Measurements from ENCODE around the gene GLOD4. TPM values are rescaled to one million over a fixed set of nuclear protein-coding genes. Genes with fewer than 3 reads are reported as not detected.
"Not testable (repeated sequence)": the region's sequence is repeated elsewhere in the genome, so short reads cannot be mapped to it uniquely, and the experiment has no call there.

GLOD4 gene
- total RNA-seq, 6 experiments from 2014 or later = 34.6 to 66.4 (median 39.9) TPM

DNA sequence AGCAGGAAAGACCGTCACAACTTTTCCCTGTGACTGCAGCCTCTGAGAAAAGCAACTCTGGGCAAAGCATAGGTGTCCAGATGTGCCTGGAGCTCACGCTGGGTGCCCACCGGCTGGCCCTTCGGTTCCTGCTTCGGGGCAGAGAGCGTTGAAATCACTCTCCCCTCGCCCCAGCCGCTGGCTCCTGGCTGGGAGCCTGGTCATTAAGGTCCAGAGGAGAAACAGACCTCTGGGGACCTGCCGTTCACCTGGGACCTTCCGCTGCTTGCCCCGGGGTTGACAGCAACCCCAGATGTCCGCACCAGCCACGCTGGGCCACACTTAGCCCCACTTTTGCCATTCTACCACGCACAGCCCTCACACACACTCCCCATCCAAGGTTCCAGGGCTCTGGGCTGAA, 13.2 kb upstream of the GLOD4 start:
- Histone ChIP-seq H3K4me3 (peak overlapping the region in 1 of 3 donors; percentile 18), H3K4me1 (peaks cover 0 to 4% (median 0%) of the 10 kb centered on the region in 4 donors), H3K27me3 (no peaks in the 10 kb centered on the region), H3K9me3 (no peaks in the 10 kb centered on the region), H3K27ac (peak overlapping the region in 1 of 3 donors; percentile 5), H3K36me3 (peaks cover 0 to 15% (median under 1%) of the 10 kb centered on the region in 4 donors)
- 77% methylated on average over 5 of the region's 14 CpGs for WGBS (ENCODE audit: insufficient coverage, low coverage, low lambda C conversion rate, missing lambda C conversion rate)
- ATAC-seq (no peak), DNase-seq (no peak)
- TF ChIP-seq POLR2A (IDR thresholded peaks at IDR 0.05) = no peak
- TF ChIP-seq, protein P1, sequence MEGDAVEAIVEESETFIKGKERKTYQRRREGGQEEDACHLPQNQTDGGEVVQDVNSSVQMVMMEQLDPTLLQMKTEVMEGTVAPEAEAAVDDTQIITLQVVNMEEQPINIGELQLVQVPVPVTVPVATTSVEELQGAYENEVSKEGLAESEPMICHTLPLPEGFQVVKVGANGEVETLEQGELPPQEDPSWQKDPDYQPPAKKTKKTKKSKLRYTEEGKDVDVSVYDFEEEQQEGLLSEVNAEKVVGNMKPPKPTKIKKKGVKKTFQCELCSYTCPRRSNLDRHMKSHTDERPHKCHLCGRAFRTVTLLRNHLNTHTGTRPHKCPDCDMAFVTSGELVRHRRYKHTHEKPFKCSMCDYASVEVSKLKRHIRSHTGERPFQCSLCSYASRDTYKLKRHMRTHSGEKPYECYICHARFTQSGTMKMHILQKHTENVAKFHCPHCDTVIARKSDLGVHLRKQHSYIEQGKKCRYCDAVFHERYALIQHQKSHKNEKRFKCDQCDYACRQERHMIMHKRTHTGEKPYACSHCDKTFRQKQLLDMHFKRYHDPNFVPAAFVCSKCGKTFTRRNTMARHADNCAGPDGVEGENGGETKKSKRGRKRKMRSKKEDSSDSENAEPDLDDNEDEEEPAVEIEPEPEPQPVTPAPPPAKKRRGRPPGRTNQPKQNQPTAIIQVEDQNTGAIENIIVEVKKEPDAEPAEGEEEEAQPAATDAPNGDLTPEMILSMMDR (IDR thresholded peaks at IDR 0.05) = no peak
- intact Hi-C loops (cut with DNase I) = loop anchor here (5.0 to 10.0 kb wide), 2 partner anchors 197 to 260 kb away; no protein-coding TSS in a partner anchor

DNA sequence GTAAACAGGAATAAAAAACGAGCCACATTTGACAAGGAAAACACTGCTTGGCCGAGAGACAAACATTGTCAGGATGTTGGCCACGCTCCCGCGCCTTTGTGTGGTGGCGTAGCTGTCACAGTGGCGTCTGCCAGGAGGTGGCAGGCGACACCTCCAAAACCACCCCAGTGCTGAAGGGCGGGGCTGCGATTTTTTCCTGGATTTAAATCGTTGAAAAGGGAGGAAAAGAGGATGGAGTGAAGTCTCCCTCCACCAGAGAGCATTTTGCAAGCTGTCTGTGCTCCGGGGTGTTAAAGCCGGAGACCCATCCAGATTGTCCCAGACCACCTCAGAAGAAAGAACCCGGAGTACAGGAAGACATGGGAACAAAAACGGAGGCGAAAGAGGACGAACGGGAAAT, 12.8 kb upstream of the GLOD4 start:
- TF ChIP-seq, protein P1 (IDR thresholded peaks at IDR 0.05) = peak; percentile 76 to 92 (median 88)
- TF ChIP-seq POLR2A (IDR thresholded peaks at IDR 0.05) = no peak
- ATAC-seq = peak; percentile 92 to 98 (median 94)
- Histone ChIP-seq H3K36me3 (peaks cover 0 to 15% (median 2%) of the 10 kb centered on the region in 4 donors), H3K27ac (peak overlapping the region in 1 of 3 donors; percentile 5), H3K4me3 (peak overlapping the region in 1 of 3 donors; percentile 18), H3K27me3 (no peaks in the 10 kb centered on the region), H3K9me3 (no peaks in the 10 kb centered on the region), H3K4me1 (peaks cover 0 to 4% (median 0%) of the 10 kb centered on the region in 4 donors)
- intact Hi-C loops (cut with DNase I) = loop anchor here (5.0 to 10.0 kb wide), 2 partner anchors 197 to 260 kb away; no protein-coding TSS in a partner anchor
- DNase-seq = peak; percentile 81 to 87 (median 83)
- 9% methylated on average over 13 of the region's 18 CpGs for WGBS (ENCODE audit: insufficient coverage, low coverage, low lambda C conversion rate, missing lambda C conversion rate)

DNA sequence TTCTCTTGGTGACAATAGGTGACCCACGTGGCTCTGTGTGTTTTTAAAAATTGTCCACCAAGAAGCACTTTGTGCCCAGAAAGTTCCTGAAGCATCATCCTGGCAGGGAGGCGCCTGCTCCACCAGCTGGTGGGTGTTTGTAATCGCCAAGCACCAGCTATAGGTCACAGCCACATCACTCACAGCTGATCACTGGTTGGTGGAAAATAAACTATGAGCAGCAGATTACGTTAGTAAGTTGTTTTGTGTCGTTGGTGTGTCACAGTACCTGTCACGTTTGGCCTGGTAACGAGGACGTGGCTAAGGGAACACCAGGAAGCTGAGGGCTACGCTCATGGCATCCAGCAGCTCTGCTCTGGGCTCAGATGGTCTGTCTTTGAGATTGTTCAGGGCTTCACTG, 10.2 kb upstream of the GLOD4 start:
- ATAC-seq = no peak
- peaks cover 7 to 37% (median 18%) of the 10 kb centered on the region in 4 donors for H3K36me3 ChIP-seq
- H3K9me3 ChIP-seq = no peaks in the 10 kb centered on the region
- intact Hi-C loops (cut with DNase I) = loop anchor here in 1 of 2 donors (5.0 to 10.0 kb wide), 2 partner anchors 200 to 263 kb away; no protein-coding TSS in a partner anchor
- no peak overlapping the region for H3K27ac ChIP-seq
- 80% methylated on average over 9 of the region's 9 CpGs for WGBS (ENCODE audit: insufficient coverage, low coverage, low lambda C conversion rate, missing lambda C conversion rate)
- TF ChIP-seq POLR2A (IDR thresholded peaks at IDR 0.05) = no peak
- TF ChIP-seq, protein P1 (IDR thresholded peaks at IDR 0.05) = no peak
- H3K4me1 ChIP-seq = peaks cover 0 to 4% (median 0%) of the 10 kb centered on the region in 4 donors
- DNase-seq = no peak
- no peaks in the 10 kb centered on the region for H3K27me3 ChIP-seq
- H3K4me3 ChIP-seq = no peak overlapping the region

DNA sequence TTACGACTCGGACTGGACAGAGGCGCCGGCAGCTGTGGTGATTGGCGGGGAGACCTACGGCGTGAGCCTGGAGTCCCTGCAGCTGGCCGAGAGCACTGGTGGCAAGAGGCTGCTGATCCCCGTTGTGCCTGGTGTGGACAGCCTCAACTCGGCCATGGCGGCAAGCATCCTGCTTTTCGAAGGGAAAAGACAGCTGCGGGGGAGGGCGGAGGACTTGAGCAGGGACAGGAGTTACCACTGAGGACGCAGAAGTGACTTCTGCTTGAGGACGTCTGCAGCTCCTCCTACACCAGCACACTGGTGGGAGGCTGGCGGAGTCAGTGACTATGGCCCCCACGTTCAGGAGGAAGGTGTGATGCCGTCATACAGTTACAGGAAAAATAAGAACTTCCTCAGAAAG, 9.7 kb upstream of the GLOD4 start:
- ATAC-seq (no peak), DNase-seq (no peak)
- WGBS (ENCODE audit: insufficient coverage, low coverage, low lambda C conversion rate, missing lambda C conversion rate) = 93% methylated on average over 3 of the region's 19 CpGs
- Histone ChIP-seq H3K27me3 (no peaks in the 10 kb centered on the region), H3K27ac (no peak overlapping the region), H3K9me3 (no peaks in the 10 kb centered on the region), H3K36me3 (peaks cover 7 to 37% (median 18%) of the 10 kb centered on the region in 4 donors), H3K4me3 (no peak overlapping the region), H3K4me1 (peaks cover 0 to 4% (median 0%) of the 10 kb centered on the region in 4 donors)
- no peak for TF ChIP-seq POLR2A (IDR thresholded peaks at IDR 0.05)
- intact Hi-C loops (cut with DNase I) = loop anchor here in 1 of 2 donors (5.0 to 10.0 kb wide), 2 partner anchors 200 to 263 kb away; no protein-coding TSS in a partner anchor

DNA sequence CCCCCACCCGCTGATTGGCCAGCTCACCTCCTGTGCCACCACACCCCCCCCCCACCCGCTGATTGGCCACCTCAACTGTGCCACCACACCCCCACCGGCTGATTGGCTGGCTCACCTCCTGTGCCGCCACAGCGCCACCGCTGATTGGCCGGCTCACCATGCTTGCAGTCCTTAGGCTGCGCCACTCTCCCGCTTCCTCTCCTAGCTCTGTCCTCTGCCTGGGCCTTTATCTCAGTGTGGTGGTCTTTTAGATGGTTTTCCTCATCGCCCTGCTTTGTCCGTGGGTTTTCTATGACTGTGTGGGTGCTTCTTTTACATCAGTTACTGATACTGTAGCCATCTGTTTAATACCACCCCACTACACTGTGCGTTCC, 8.8 kb upstream of the GLOD4 start:
- H3K9me3 ChIP-seq, H3K27me3 ChIP-seq, DNase-seq, H3K4me1 ChIP-seq, ATAC-seq, H3K4me3 ChIP-seq, H3K27ac ChIP-seq: not testable (repeated sequence)
- intact Hi-C loops (cut with DNase I) = loop anchor here in 1 of 2 donors (5.0 to 10.0 kb wide), 2 partner anchors 201 to 264 kb away; no protein-coding TSS in a partner anchor
- 92% methylated on average over 7 of the region's 12 CpGs for WGBS (ENCODE audit: insufficient coverage, low coverage, low lambda C conversion rate, missing lambda C conversion rate)
- peaks cover 7 to 37% (median 18%) of the 10 kb centered on the region in 4 donors for H3K36me3 ChIP-seq

DNA sequence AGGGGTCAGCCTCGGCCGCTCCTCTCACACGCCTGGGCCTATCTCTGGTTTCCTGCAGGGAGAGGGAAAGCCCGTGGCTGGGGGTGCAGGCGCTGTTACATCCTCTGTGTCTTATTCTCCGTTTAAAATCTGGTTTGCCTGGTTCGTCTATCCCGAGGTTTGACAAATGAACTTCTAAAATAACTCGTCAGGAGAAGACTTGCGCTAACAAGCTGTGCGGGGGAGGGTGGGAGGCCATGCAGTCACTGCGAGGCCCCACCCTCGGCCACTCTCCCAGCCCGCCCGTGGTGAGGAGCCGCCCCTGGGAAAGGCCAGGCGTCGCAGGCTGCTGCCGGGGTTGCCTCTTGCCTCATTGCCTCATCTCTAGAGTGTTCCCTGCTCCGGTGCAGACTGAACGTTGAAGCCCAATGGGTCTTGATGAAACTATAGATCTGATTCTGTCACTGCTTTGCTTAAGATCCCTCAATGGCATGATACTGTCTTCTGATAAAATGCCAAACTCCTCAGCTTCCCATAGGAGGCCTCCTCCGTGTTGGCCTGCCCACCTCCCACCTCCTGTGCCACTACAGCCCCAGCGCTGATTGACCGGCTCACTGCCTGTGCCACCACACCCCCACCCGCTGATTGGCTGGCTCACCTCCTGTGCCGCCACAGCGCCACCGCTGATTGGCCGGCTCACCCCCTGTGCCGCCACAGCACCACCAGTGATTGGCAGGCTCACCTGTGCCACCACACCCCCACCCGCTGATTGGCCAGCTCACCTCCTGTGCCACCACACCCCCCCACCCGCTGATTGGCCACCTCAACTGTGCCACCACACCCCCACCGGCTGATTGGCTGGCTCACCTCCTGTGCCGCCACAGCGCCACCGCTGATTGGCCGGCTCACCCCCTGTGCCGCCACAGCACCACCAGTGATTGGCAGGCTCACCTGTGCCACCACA, 8.1 kb upstream of the GLOD4 start:
- not testable (repeated sequence) for H3K27me3 ChIP-seq, ATAC-seq, DNase-seq, H3K27ac ChIP-seq, H3K9me3 ChIP-seq, H3K4me3 ChIP-seq, H3K4me1 ChIP-seq
- 85% methylated on average over 20 of the region's 38 CpGs for WGBS (ENCODE audit: insufficient coverage, low coverage, low lambda C conversion rate, missing lambda C conversion rate)
- peaks cover 7 to 37% (median 18%) of the 10 kb centered on the region in 4 donors for H3K36me3 ChIP-seq
- intact Hi-C loops (cut with DNase I) = loop anchor here in 1 of 2 donors (5.0 to 10.0 kb wide), 2 partner anchors 202 to 265 kb away; no protein-coding TSS in a partner anchor
